Hematopoietic multipotent progenitor cell treated with erythropoietin and hydrocortisone succinate and interleukin-3 and kit ligand, for 17 days (in vitro differentiated cells): Measurements from ENCODE around the gene MARCHF2.
A peak's percentile ranks its signal among the peaks of the same experiment; 100 is the strongest.

Experiments used
- DNase-seq: peaks from one replicate; pipeline ENCODE4 v3.0.0-alpha.2; 2015; ENCODE audit warnings: low spot score

MARCHF2 gene

GRCh38 chr19:8387688-8388611 lies 25.2 kb upstream of the MARCHF2 start:
- no peak for DNase-seq

GRCh38 chr19:8388612-8388958 lies 24.5 kb upstream of the MARCHF2 start:
- DNase-seq: no peak

GRCh38 chr19:8389891-8390616 lies 23.1 kb upstream of the MARCHF2 start, which contains the start of gene RAB11B:
Gene RAB11B (plus strand): TSS chr19:8390360. CDS start chr19:8390417, 57 bp downstream.
- peak; percentile 99 for DNase-seq

GRCh38 chr19:8390617-8390981 lies 22.5 kb upstream of the MARCHF2 start:
- peak; percentile 96 for DNase-seq

- no peak for DNase-seq
Measured at GRCh38 chr19:8391198-8392016, 21.7 kb upstream of the MARCHF2 start.

- no peak for DNase-seq
Measured at GRCh38 chr19:8392017-8392591, 21.0 kb upstream of the MARCHF2 start.

- no peak for DNase-seq
Measured at GRCh38 chr19:8393192-8393870, 19.8 kb upstream of the MARCHF2 start.

GRCh38 chr19:8393871-8394250 lies 19.2 kb upstream of the MARCHF2 start:
- DNase-seq: no peak

- no peak for DNase-seq
Measured at GRCh38 chr19:8395621-8396082, 17.5 kb upstream of the MARCHF2 start.

- no peak for DNase-seq
Measured at GRCh38 chr19:8396185-8396562, 16.9 kb upstream of the MARCHF2 start.

GRCh38 chr19:8396563-8397203 lies 16.4 kb upstream of the MARCHF2 start:
- peak; percentile 66 for DNase-seq

GRCh38 chr19:8397271-8397670 lies 15.8 kb upstream of the MARCHF2 start:
- DNase-seq: no peak

- no peak for DNase-seq
Measured at GRCh38 chr19:8397746-8398310, 15.3 kb upstream of the MARCHF2 start.

- DNase-seq: no peak
Measured at GRCh38 chr19:8398311-8398771, 14.8 kb upstream of the MARCHF2 start.

- DNase-seq: no peak
Measured at GRCh38 chr19:8399681-8400188, 13.4 kb upstream of the MARCHF2 start.

- no peak for DNase-seq
Measured at GRCh38 chr19:8401981-8402411, 11.1 kb upstream of the MARCHF2 start.

GRCh38 chr19:8403098-8403819 lies 9.8 kb upstream of the MARCHF2 start:
- DNase-seq: no peak

GRCh38 chr19:8403820-8404109 lies 9.3 kb upstream of the MARCHF2 start:
- DNase-seq: no peak

GRCh38 chr19:8404391-8405151 lies 8.5 kb upstream of the MARCHF2 start:
- no peak for DNase-seq
